PFSK-1 (cell line): ENCODE measurements around the gene MAP6.

Experiments
- FOXP2 ChIP-seq: optimal IDR thresholded peaks from 2 replicates; pipeline ENCODE3; 2011; ENCODE audit warnings: borderline replicate concordance, control low read depth, inconsistent platforms; ENCODE audit not compliant: insufficient read depth; ENCODE audit errors: extremely low read length, extremely low read depth
- POLR2AphosphoS5 ChIP-seq: IDR thresholded peaks from 2 replicates; pipeline ENCODE4 v1.6.1; 2012; ENCODE audit warnings: low read depth, mild to moderate bottlenecking, control low read depth, low read length, moderate library complexity
- SIN3A ChIP-seq: IDR thresholded peaks from 2 replicates; pipeline ENCODE4 v1.6.1; 2012; ENCODE audit warnings: mild to moderate bottlenecking, low read length, moderate library complexity, borderline replicate concordance; ENCODE audit not compliant: insufficient read depth
- TAF1 ChIP-seq: IDR thresholded peaks from 2 replicates; pipeline ENCODE4 v1.6.1; 2012; ENCODE audit warnings: low read length, control low read depth, borderline replicate concordance; ENCODE audit not compliant: insufficient read depth
- TF ChIP-seq, protein P1 (sequence below), 2 experiments: IDR thresholded peaks; 2 replicates each; pipeline versions ENCODE4 v1.6.1 to v1.8.0; 2011 to 2012; ENCODE audit warnings: low read depth in 2 of 2, low read length in 2 of 2, control low read depth in 1 of 2, inconsistent platforms in 1 of 2, mild to moderate bottlenecking in 1 of 2, moderate library complexity in 1 of 2; ENCODE audit not compliant: insufficient read depth in 1 of 2

MAP6 gene

DNA sequence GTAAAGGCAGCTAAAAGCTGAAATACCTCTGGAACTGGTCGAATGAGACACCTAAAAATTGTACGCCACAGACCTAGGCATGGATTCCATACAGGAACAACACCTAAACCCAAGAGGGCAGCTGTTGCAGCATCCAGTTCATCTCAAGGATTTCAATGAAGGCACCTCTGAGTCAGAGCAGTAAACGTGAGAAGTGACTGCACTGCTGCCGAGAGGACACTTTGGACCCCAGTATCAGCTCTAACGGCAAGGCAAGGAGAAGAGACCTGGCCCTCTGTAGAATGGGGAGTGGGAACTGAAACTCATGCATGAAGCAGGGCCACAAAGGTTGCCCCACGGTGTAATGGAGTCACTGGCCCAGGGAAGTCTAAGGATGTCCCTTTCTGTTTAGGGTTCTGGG is 23.9 kb downstream of the MAP6 start:
- TF ChIP-seq, protein P1, sequence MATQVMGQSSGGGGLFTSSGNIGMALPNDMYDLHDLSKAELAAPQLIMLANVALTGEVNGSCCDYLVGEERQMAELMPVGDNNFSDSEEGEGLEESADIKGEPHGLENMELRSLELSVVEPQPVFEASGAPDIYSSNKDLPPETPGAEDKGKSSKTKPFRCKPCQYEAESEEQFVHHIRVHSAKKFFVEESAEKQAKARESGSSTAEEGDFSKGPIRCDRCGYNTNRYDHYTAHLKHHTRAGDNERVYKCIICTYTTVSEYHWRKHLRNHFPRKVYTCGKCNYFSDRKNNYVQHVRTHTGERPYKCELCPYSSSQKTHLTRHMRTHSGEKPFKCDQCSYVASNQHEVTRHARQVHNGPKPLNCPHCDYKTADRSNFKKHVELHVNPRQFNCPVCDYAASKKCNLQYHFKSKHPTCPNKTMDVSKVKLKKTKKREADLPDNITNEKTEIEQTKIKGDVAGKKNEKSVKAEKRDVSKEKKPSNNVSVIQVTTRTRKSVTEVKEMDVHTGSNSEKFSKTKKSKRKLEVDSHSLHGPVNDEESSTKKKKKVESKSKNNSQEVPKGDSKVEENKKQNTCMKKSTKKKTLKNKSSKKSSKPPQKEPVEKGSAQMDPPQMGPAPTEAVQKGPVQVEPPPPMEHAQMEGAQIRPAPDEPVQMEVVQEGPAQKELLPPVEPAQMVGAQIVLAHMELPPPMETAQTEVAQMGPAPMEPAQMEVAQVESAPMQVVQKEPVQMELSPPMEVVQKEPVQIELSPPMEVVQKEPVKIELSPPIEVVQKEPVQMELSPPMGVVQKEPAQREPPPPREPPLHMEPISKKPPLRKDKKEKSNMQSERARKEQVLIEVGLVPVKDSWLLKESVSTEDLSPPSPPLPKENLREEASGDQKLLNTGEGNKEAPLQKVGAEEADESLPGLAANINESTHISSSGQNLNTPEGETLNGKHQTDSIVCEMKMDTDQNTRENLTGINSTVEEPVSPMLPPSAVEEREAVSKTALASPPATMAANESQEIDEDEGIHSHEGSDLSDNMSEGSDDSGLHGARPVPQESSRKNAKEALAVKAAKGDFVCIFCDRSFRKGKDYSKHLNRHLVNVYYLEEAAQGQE (IDR thresholded peaks at IDR 0.05; ENCODE audit: insufficient read depth in 1 of 2, low read depth in 2 of 2, low read length in 2 of 2): no peak
- no peak for TF ChIP-seq TAF1
- no peak for TF ChIP-seq FOXP2
- no peak for TF ChIP-seq SIN3A
- TF ChIP-seq POLR2AphosphoS5: no peak

DNA sequence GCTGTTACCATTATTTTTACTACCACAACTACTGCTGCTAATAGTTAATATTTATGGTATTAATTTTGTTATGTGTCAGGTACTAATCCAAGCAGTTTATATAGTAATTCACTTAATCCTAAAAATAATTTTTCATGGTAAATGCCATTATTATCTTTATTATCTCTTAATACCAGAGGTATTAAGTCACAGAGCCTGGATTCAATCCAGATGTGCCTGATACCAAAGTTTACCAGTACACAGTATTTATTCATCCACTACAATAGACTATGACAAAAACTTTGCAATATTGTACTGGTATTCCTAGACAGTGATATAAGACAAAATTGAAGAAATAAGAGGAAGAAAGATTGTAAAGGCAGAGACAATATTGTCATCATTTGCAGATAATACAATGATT is 24.5 kb downstream of the MAP6 start:
- TF ChIP-seq SIN3A (no peak), TAF1 (no peak), FOXP2 (no peak), POLR2AphosphoS5 (no peak)
- TF ChIP-seq, protein P1 (IDR thresholded peaks at IDR 0.05; ENCODE audit: insufficient read depth in 1 of 2, low read depth in 2 of 2, low read length in 2 of 2): no peak

DNA sequence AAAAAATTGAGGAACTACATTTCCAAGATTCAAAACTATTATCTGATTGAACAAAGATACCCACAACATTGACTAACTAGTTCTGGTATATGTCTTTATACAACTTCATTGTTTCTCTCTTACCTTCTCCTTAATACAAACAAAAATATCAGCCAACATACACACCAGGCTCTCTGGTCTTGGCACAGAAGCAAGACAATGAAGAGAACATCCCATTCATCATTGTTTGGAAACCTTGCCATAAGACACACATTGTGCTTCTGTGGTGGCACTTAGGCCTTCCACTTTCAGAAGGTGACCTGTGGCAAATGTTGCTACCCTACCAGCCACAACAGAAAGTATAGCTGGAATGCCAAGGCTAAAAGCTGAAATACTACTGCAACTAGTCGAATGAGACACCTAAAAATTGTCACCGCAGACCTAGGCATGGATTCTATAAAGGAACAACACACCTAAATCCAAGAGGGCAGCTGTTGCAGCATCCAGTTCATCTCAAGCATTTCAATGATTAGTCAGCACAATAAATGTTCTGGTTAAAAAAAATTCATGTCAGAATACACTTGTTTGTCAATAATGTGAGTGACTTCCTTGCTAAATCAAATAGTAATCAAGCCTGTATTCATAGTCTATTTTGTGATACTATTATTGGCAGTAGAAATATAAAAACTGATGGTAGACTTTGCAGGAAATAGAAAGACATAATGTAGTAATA is 26.3 kb downstream of the MAP6 start:
- TF ChIP-seq TAF1 (no peak), FOXP2 (no peak)

DNA sequence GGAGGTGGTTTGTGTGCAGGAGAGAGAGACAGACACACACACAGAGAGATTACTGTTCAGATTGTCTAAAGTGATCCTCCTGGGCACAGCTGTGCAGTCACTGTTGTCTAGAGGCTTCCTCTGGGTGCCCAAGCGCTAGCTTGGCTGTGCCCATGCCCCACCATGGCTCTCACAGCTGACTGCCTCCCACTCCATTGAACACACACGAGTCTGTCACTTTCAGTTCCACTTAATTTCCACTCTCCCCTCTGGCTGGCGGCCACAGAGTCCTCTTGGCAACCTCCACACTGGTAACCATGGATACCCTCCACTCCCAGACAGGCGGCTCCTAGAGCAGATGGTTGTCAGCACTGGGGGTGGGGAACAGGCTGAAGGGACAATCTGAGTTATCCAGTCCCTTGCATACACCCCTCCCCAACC is 29.1 kb downstream of the MAP6 start:
- TF ChIP-seq SIN3A (no peak), TAF1 (no peak), POLR2AphosphoS5 (no peak)
- TF ChIP-seq, protein P1 (IDR thresholded peaks at IDR 0.05; ENCODE audit: insufficient read depth in 1 of 2, low read depth in 2 of 2, low read length in 2 of 2): no peak

DNA sequence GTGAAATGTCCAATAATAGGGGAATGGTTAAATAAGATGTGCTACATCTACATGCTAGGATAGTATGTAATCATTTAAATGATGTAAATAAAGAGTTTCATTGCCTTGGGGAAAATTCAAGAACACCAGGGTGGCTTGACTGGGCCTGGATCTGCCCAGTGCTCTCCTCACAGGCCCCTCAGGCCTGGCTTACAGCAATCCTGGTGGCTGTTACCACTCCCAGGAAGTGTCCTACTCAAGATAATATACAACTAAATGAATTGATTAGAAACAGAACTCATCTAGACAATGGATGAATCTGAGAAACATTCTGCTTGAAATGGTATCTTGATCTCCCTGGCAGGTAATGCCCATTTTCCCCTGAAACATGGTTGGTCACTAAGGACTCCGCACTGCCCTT is 30.8 kb downstream of the MAP6 start:
- TF ChIP-seq, protein P1 (IDR thresholded peaks at IDR 0.05; ENCODE audit: insufficient read depth in 1 of 2, low read depth in 2 of 2, low read length in 2 of 2): no peak
- TF ChIP-seq SIN3A: no peak
- no peak for TF ChIP-seq TAF1
- no peak for TF ChIP-seq POLR2AphosphoS5
- no peak for TF ChIP-seq FOXP2
